Prostate gland (tissue), 2 donors: ENCODE data around the gene CADPS2.

Experiments used
- POLR2A ChIP-seq: fragments of 450-650 bp; IDR thresholded peaks from one replicate; pipeline ENCODE4 v1.6.1; 2016; ENCODE audit warnings: antibody characterized with exemption, mild to moderate bottlenecking
- TF ChIP-seq, protein P1 (sequence below), 4 experiments: fragments of 200-600 bp in 2 of 4; fragments of 450-650 bp in 2 of 4; sonication (generic) in 2 of 4; IDR thresholded peaks; 1 replicate in 3 of 4; 2 replicates in 1 of 4; pipeline ENCODE4 v1.5.1; 2016 to 2019; ENCODE audit warnings: antibody characterized with exemption in 4 of 4, mild to moderate bottlenecking in 2 of 4, moderate library complexity in 2 of 4

DNA sequence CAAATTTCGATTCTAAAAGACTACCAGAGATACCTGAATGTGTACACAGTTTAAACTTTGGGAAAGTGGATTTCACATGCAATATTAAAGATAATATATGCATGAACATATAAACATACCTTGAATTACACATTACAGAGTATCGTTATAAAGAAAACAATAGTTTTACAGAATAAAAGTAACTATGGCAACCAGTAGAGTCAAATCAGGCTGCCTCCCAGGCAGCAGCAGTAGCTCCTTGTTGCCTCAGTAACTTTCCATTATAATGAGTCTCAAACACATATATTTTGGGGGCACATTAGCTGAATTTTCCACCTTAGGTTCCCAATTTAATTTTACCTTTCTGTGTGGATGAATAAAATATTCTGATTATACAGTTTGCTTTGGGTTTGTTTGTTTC lies 417.3 kb downstream of the CADPS2 start:
- TF ChIP-seq, protein P1, sequence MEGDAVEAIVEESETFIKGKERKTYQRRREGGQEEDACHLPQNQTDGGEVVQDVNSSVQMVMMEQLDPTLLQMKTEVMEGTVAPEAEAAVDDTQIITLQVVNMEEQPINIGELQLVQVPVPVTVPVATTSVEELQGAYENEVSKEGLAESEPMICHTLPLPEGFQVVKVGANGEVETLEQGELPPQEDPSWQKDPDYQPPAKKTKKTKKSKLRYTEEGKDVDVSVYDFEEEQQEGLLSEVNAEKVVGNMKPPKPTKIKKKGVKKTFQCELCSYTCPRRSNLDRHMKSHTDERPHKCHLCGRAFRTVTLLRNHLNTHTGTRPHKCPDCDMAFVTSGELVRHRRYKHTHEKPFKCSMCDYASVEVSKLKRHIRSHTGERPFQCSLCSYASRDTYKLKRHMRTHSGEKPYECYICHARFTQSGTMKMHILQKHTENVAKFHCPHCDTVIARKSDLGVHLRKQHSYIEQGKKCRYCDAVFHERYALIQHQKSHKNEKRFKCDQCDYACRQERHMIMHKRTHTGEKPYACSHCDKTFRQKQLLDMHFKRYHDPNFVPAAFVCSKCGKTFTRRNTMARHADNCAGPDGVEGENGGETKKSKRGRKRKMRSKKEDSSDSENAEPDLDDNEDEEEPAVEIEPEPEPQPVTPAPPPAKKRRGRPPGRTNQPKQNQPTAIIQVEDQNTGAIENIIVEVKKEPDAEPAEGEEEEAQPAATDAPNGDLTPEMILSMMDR (IDR thresholded peaks at IDR 0.05) = no peak
- TF ChIP-seq POLR2A = no peak
